HEK293 (cell line): ENCODE results near the gene ASB8.
A peak's percentile ranks its signal among the peaks of the same experiment; 100 is the strongest.

Experiments used
- YY1 ChIP-seq: fragments of 450-650 bp; formaldehyde crosslinking; IDR thresholded peaks from 2 replicates; pipeline ENCODE4 v1.5.1; 2018; ENCODE audit warnings: missing biosample characterization, missing genetic modification characterization
- ZNF561 ChIP-seq: fragments of 450-650 bp; IDR thresholded peaks from 2 replicates; pipeline ENCODE4 v1.5.1; 2018; ENCODE audit warnings: missing biosample characterization, missing genetic modification characterization, borderline replicate concordance
- TF ChIP-seq, protein P1 (sequence below): fragments of 450-650 bp; formaldehyde crosslinking; IDR thresholded peaks from 2 replicates; pipeline ENCODE4 v1.5.1; 2016; ENCODE audit warnings: missing biosample characterization, missing genetic modification characterization, low read depth

DNA sequence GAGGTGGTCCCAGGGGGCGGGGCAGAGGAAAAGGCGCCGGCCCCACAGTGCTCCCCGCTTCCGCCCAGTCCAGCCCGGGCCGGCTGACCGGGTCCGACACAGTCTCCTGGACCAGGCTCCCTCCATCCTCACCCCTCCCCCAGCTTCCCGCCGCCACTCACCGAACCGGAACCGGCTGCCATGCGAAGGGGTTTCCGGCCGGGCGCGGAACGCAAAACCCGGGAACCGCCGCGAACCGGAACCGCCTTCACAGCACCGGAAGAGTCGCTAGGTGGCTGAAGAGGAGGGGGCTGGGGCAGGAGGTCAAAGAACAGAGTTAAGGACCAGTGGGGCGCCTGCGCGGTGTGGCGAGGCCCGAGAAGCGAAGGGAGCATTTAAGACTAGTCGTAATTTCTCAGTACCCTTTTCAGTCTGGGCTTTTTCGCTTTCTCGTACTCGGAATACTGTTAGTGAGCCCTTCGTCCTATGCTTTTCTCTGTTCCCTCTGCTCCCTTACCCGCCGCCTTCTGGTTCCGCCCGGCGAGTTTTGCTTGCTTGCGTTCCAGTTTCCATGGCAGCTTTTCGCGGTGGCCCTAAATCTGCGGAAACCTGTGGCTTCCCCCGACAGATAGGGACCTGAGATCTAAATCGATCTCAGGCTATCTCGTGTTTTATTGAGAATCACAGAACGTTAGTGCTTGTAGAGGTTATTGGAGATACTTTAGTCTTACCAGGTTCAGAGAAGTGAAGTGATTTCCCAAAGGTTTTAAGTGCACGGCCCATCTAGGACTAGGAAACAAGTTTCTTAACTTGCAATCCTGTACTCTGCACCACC lies 51.2 kb downstream of the ASB8 start, which contains the start of gene SENP1:
- peak; percentile 77 for TF ChIP-seq YY1
- TF ChIP-seq, protein P1, sequence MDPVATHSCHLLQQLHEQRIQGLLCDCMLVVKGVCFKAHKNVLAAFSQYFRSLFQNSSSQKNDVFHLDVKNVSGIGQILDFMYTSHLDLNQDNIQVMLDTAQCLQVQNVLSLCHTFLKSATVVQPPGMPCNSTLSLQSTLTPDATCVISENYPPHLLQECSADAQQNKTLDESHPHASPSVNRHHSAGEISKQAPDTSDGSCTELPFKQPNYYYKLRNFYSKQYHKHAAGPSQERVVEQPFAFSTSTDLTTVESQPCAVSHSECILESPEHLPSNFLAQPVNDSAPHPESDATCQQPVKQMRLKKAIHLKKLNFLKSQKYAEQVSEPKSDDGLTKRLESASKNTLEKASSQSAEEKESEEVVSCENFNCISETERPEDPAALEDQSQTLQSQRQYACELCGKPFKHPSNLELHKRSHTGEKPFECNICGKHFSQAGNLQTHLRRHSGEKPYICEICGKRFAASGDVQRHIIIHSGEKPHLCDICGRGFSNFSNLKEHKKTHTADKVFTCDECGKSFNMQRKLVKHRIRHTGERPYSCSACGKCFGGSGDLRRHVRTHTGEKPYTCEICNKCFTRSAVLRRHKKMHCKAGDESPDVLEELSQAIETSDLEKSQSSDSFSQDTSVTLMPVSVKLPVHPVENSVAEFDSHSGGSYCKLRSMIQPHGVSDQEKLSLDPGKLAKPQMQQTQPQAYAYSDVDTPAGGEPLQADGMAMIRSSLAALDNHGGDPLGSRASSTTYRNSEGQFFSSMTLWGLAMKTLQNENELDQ = no peak
- peak; percentile 94 for TF ChIP-seq ZNF561 (tag by site-specific recombination)
